Endodermal cell (in vitro differentiated cells): ENCODE measurements around the gene TSPAN18. TPM values are rescaled to one million over a fixed set of nuclear protein-coding genes. Genes with fewer than 3 reads are reported as not detected.

Experiments used
- DNase-seq: peaks from one replicate; pipeline ENCODE4 v3.0.0-alpha.2; 2017
- H3K27ac ChIP-seq: 2 replicates; pipeline ENCODE4 v1.5.1; 2013; ENCODE audit warnings: mild to moderate bottlenecking, low read depth, low read length, moderate library complexity
- H3K27me3 ChIP-seq: 2 replicates; pipeline ENCODE4 v1.6.1; 2013; ENCODE audit warnings: mild to moderate bottlenecking, low read length, moderate library complexity; ENCODE audit not compliant: insufficient read depth, control insufficient read depth, poor library complexity, severe bottlenecking
- H3K36me3 ChIP-seq: 2 replicates; pipeline ENCODE4 v1.7.0; 2013; ENCODE audit warnings: mild to moderate bottlenecking, low read length, moderate library complexity; ENCODE audit not compliant: control insufficient read depth, insufficient read depth
- H3K4me1 ChIP-seq: one replicate; pipeline ENCODE4 v1.7.0; 2013; ENCODE audit warnings: low read length; ENCODE audit not compliant: control insufficient read depth, insufficient read depth
- H3K4me3 ChIP-seq: 2 replicates; pipeline ENCODE4 v1.5.1; 2013; ENCODE audit warnings: mild to moderate bottlenecking, low read length, moderate library complexity
- H3K9ac ChIP-seq: 2 replicates; pipeline ENCODE4 v1.6.1; 2013; ENCODE audit warnings: mild to moderate bottlenecking, low read length, moderate library complexity; ENCODE audit not compliant: poor library complexity, severe bottlenecking; ENCODE audit errors: extremely low read depth
- H3K9me3 ChIP-seq: 2 replicates; pipeline ENCODE4 v1.6.1; 2013; ENCODE audit warnings: mild to moderate bottlenecking, low read length, moderate library complexity; ENCODE audit not compliant: control insufficient read depth
- H3K27ac Mint-ChIP-seq: 2 replicates; pipeline ENCODE4 v1.8.0; 2020; ENCODE audit warnings: mixed read lengths
- H3K27me3 Mint-ChIP-seq: 2 replicates; pipeline ENCODE4 v1.8.0; 2021; ENCODE audit warnings: mild to moderate bottlenecking, mixed read lengths; ENCODE audit not compliant: insufficient read depth
- H3K36me3 Mint-ChIP-seq: 2 replicates; pipeline ENCODE4 v1.8.0; 2020; ENCODE audit warnings: low read depth, mixed read lengths
- H3K4me1 Mint-ChIP-seq: 2 replicates; pipeline ENCODE4 v1.8.0; 2020; ENCODE audit warnings: mixed read lengths
- H3K4me3 Mint-ChIP-seq: 2 replicates; pipeline ENCODE4 v1.8.0; 2020; ENCODE audit warnings: mild to moderate bottlenecking, moderate library complexity, mixed read lengths
- H3K9me3 Mint-ChIP-seq: 2 replicates; pipeline ENCODE4 v1.8.0; 2020; ENCODE audit warnings: mild to moderate bottlenecking, mixed read lengths
- WGBS, 2 experiments: methylation state at CpG; one replicate each; pipeline versions ENCODE4 v1.1.5 to v1.1.7; 2013; ENCODE audit warnings: missing lambda C conversion rate in 2 of 2, mixed read lengths in 1 of 2; ENCODE audit not compliant: insufficient coverage in 1 of 2, insufficient read length in 1 of 2; 5-methylcytosine and 5-hydroxymethylcytosine counted together
- total RNA-seq, 2 donors: library from RNA; stranded (reverse); fragmentation: NEBNext Ultra II Directional in 1 of 2; extraction: Animal tissue kit (Norgen Biotek cat#: 25700) in 1 of 2; gene quantifications; 2 replicates in 1 of 2; 3 replicates in 1 of 2; pipeline ENCODE4 v1.2.1, GENCODE V29; 2021
- TF ChIP-seq, protein P1 (sequence below): fragments of 200-600 bp; sonication (generic); conservative IDR thresholded peaks from 2 replicates; pipeline ENCODE4 v1.5.0; 2021; ENCODE audit warnings: antibody characterized with exemption, mild to moderate bottlenecking

The TSPAN18 gene
- total RNA-seq, 2 donors from 2014 or later: 28.0 to 28.7 TPM

- Histone ChIP-seq H3K36me3 (no peaks in the 10 kb centered on the region), H3K4me3 (no peak overlapping the region), H3K27me3 (no peaks in the 10 kb centered on the region), H3K9me3 (no peaks in the 10 kb centered on the region), H3K4me1 (peaks cover 3% of the 10 kb centered on the region), H3K9ac (no peak overlapping the region), H3K27ac (no peak overlapping the region)
- Mint-ChIP-seq H3K9me3 (no peaks in the 10 kb centered on the region), H3K36me3 (no peaks in the 10 kb centered on the region), H3K27me3 (no peaks in the 10 kb centered on the region), H3K4me3 (no peak overlapping the region), H3K4me1 (peaks cover 13% of the 10 kb centered on the region), H3K27ac (no peak overlapping the region)
- TF ChIP-seq, protein P1, sequence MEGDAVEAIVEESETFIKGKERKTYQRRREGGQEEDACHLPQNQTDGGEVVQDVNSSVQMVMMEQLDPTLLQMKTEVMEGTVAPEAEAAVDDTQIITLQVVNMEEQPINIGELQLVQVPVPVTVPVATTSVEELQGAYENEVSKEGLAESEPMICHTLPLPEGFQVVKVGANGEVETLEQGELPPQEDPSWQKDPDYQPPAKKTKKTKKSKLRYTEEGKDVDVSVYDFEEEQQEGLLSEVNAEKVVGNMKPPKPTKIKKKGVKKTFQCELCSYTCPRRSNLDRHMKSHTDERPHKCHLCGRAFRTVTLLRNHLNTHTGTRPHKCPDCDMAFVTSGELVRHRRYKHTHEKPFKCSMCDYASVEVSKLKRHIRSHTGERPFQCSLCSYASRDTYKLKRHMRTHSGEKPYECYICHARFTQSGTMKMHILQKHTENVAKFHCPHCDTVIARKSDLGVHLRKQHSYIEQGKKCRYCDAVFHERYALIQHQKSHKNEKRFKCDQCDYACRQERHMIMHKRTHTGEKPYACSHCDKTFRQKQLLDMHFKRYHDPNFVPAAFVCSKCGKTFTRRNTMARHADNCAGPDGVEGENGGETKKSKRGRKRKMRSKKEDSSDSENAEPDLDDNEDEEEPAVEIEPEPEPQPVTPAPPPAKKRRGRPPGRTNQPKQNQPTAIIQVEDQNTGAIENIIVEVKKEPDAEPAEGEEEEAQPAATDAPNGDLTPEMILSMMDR: no peak
- 92 to 93% methylated on average over 3 to 8 of the region's 8 CpGs for WGBS, 2 experiments
- no peak for DNase-seq
These were observed 189.6 kb downstream of the TSPAN18 start for GRCh38 chr11:44916331-44916730.

GRCh38 chr11:44916801-44917385 is 190.1 kb downstream of the TSPAN18 start:
- Histone ChIP-seq H3K27ac (no peak overlapping the region), H3K9ac (no peak overlapping the region), H3K9me3 (no peaks in the 10 kb centered on the region), H3K4me1 (no peaks in the 10 kb centered on the region), H3K4me3 (no peak overlapping the region), H3K27me3 (no peaks in the 10 kb centered on the region), H3K36me3 (no peaks in the 10 kb centered on the region)
- Mint-ChIP-seq H3K4me3 (no peak overlapping the region), H3K27me3 (no peaks in the 10 kb centered on the region), H3K27ac (no peak overlapping the region), H3K4me1 (peaks cover 12% of the 10 kb centered on the region), H3K36me3 (no peaks in the 10 kb centered on the region), H3K9me3 (no peaks in the 10 kb centered on the region)
- DNase-seq: no peak
- WGBS, 2 experiments: 81 to 83% methylated on average over 7 to 10 of the region's 10 CpGs
- TF ChIP-seq, protein P1: no peak

DNA sequence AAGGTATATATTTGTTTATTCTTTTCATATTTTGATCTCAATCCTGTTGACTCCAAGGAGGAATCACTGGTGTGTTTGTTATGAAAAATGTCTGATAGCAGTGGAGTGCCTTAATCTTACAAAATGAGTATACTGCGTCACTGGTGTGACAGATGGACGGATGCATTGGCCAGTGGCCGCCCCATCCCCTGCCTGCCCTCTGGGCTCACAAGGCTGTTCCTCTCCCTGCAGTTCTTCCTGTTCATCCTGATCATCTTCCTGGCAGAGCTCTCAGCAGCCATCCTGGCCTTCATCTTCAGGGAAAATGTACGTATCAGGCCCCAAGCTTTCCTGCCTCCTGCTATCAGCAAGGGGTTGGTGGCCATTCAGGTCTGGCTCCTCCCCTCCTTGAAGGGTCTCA is 191.0 kb downstream of the TSPAN18 start:
- Histone ChIP-seq H3K4me1 (no peaks in the 10 kb centered on the region), H3K27ac (no peak overlapping the region), H3K27me3 (no peaks in the 10 kb centered on the region), H3K9ac (no peak overlapping the region), H3K9me3 (no peaks in the 10 kb centered on the region), H3K4me3 (no peak overlapping the region), H3K36me3 (no peaks in the 10 kb centered on the region)
- Mint-ChIP-seq H3K4me1 (peaks cover 4% of the 10 kb centered on the region), H3K27me3 (no peaks in the 10 kb centered on the region), H3K36me3 (no peaks in the 10 kb centered on the region), H3K27ac (no peak overlapping the region), H3K9me3 (no peaks in the 10 kb centered on the region), H3K4me3 (no peak overlapping the region)
- TF ChIP-seq, protein P1: no peak
- no peak for DNase-seq
- WGBS, 2 experiments: 94 to 95% methylated on average over 4 of the region's 4 CpGs
